Osteocyte (in vitro differentiated cells): ENCODE measurements around the gene GRAMD1A. TPM values are rescaled to one million over a fixed set of nuclear protein-coding genes. Genes with fewer than 3 reads are reported as not detected.

Experiments
- DNase-seq: peaks from one replicate; pipeline ENCODE4 v3.0.0; 2021; ENCODE audit warnings: mixed read lengths; ENCODE audit not compliant: unreplicated experiment; ENCODE audit errors: extremely low spot score
- H3K27ac Mint-ChIP-seq: one replicate; pipeline ENCODE4 v1.8.0; 2021; ENCODE audit warnings: mild to moderate bottlenecking, mixed read lengths; ENCODE audit not compliant: unreplicated experiment
- H3K27me3 Mint-ChIP-seq: one replicate; pipeline ENCODE4 v1.8.0; 2021; ENCODE audit warnings: mixed read lengths; ENCODE audit not compliant: unreplicated experiment
- H3K36me3 Mint-ChIP-seq: one replicate; pipeline ENCODE4 v1.8.0; 2021; ENCODE audit warnings: mixed read lengths; ENCODE audit not compliant: unreplicated experiment
- H3K4me1 Mint-ChIP-seq: one replicate; pipeline ENCODE4 v1.8.0; 2021; ENCODE audit warnings: mixed read lengths; ENCODE audit not compliant: unreplicated experiment
- H3K4me3 Mint-ChIP-seq: one replicate; pipeline ENCODE4 v1.8.0; 2021; ENCODE audit warnings: mild to moderate bottlenecking, moderate library complexity, mixed read lengths; ENCODE audit not compliant: unreplicated experiment
- H3K9me3 Mint-ChIP-seq: one replicate; pipeline ENCODE4 v1.8.0; 2021; ENCODE audit warnings: mixed read lengths; ENCODE audit not compliant: unreplicated experiment
- total RNA-seq: library from RNA; stranded (reverse); gene quantifications from 2 replicates; pipeline ENCODE4 v1.2.1, GENCODE V29; 2021
- TF ChIP-seq, protein P1 (sequence below): fragments of 200-600 bp; sonication (generic); IDR thresholded peaks from 2 replicates; pipeline ENCODE4 v1.5.0; 2021; ENCODE audit warnings: antibody characterized with exemption, mild to moderate bottlenecking, moderate library complexity

Gene GRAMD1A
- total RNA-seq, 1 donor from 2014 or later, result 80.8 TPM

DNA sequence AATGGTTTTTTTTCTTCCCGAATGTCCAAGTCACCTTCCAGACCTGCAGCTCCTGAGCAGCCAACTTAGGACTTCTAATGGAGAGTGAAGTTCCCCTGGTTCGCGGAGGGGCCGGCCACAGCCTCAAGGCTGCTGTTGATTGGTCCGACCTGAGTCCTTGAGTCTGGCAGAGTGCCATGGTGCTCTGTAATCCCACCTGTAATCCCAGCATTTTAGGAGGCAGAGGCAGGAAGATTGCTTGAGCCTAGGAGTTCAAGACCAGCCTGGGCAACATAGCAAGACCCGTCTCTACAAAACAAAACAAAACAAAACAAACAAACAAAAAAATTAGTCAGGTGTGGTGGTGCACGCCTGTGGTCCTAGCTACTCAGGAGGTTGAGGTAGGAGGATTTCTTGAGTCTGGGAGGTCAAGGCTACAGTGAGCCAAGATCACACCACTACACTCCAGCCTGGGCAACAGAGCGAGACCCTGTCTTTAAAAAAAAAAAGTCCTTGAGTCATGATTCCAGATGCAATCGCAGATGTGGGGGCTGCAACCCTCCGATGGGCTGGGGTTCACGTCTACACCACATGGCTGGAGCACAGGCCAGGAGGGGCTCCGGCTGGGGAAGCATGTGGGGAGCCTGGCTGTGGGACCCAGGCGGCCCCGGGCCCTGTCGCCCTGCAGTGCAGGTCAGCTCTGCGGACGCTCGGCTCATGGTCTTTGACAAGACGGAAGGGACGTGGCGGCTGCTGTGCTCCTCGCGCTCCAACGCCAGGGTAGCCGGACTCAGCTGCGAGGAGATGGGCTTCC is 59.1 kb downstream of the GRAMD1A start:
- TF ChIP-seq, protein P1, sequence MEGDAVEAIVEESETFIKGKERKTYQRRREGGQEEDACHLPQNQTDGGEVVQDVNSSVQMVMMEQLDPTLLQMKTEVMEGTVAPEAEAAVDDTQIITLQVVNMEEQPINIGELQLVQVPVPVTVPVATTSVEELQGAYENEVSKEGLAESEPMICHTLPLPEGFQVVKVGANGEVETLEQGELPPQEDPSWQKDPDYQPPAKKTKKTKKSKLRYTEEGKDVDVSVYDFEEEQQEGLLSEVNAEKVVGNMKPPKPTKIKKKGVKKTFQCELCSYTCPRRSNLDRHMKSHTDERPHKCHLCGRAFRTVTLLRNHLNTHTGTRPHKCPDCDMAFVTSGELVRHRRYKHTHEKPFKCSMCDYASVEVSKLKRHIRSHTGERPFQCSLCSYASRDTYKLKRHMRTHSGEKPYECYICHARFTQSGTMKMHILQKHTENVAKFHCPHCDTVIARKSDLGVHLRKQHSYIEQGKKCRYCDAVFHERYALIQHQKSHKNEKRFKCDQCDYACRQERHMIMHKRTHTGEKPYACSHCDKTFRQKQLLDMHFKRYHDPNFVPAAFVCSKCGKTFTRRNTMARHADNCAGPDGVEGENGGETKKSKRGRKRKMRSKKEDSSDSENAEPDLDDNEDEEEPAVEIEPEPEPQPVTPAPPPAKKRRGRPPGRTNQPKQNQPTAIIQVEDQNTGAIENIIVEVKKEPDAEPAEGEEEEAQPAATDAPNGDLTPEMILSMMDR, result no peak
- no peaks in the 10 kb centered on the region for H3K36me3 Mint-ChIP-seq
- H3K27ac Mint-ChIP-seq, result no peak overlapping the region
- no peak for DNase-seq
- H3K4me1 Mint-ChIP-seq, result no peaks in the 10 kb centered on the region
- H3K4me3 Mint-ChIP-seq, result no peak overlapping the region
- H3K27me3 Mint-ChIP-seq, result peaks cover 35% of the 10 kb centered on the region
- no peaks in the 10 kb centered on the region for H3K9me3 Mint-ChIP-seq

DNA sequence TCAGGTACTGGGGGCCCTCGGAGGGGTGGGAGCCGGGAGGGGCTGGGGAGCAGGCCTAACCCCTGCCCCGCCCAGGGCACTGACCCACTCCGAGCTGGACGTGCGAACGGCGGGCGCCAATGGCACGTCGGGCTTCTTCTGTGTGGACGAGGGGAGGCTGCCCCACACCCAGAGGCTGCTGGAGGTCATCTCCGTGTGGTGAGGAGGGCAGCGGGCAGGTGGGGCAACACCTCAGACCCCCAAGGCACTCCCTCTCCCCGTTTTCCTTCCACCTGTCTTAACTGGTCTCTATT is 59.6 kb downstream of the GRAMD1A start:
- H3K4me1 Mint-ChIP-seq, result no peaks in the 10 kb centered on the region
- H3K9me3 Mint-ChIP-seq, result no peaks in the 10 kb centered on the region
- H3K36me3 Mint-ChIP-seq, result no peaks in the 10 kb centered on the region
- peaks cover 35% of the 10 kb centered on the region for H3K27me3 Mint-ChIP-seq
- TF ChIP-seq, protein P1, result no peak
- no peak overlapping the region for H3K4me3 Mint-ChIP-seq
- DNase-seq, result no peak
- no peak overlapping the region for H3K27ac Mint-ChIP-seq

DNA sequence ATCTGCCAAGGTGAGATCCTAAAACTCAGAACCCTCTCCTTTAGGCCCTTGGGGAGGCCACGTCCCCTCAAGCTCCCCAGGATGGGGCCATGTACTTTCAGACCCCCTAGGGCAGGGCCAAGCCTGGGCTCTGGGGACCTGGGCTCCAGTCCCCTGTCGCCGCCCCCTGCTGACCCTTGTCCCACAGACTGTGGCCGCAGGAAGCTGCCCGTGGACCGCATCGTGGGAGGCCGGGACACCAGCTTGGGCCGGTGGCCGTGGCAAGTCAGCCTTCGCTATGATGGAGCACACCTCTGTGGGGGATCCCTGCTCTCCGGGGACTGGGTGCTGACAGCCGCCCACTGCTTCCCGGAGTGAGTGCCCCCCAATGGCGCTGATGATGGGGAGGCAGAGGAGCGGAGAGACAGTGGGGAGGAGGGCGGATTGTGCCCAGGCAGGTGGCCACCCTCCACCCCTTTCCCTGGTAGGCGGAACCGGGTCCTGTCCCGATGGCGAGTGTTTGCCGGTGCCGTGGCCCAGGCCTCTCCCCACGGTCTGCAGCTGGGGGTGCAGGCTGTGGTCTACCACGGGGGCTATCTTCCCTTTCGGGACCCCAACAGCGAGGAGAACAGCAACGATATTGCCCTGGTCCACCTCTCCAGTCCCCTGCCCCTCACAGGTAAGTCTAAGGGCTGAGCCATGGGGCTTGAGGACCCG is 60.2 kb downstream of the GRAMD1A start:
- peaks cover 30% of the 10 kb centered on the region for H3K27me3 Mint-ChIP-seq
- H3K9me3 Mint-ChIP-seq, result no peaks in the 10 kb centered on the region
- H3K4me1 Mint-ChIP-seq, result no peaks in the 10 kb centered on the region
- no peak overlapping the region for H3K27ac Mint-ChIP-seq
- TF ChIP-seq, protein P1, result no peak
- no peaks in the 10 kb centered on the region for H3K36me3 Mint-ChIP-seq
- no peak for DNase-seq
- H3K4me3 Mint-ChIP-seq, result no peak overlapping the region

- Mint-ChIP-seq H3K27ac (no peak overlapping the region), H3K36me3 (no peaks in the 10 kb centered on the region), H3K4me3 (no peak overlapping the region), H3K27me3 (peaks cover 17% of the 10 kb centered on the region), H3K4me1 (no peaks in the 10 kb centered on the region), H3K9me3 (no peaks in the 10 kb centered on the region)
- DNase-seq, result no peak
- TF ChIP-seq, protein P1, result no peak
Measured at GRCh38 chr19:35061583-35062373, 61.7 kb downstream of the GRAMD1A start.

- no peak overlapping the region for H3K4me3 Mint-ChIP-seq
- no peak overlapping the region for H3K27ac Mint-ChIP-seq
- no peaks in the 10 kb centered on the region for H3K9me3 Mint-ChIP-seq
- peaks cover 1% of the 10 kb centered on the region for H3K4me1 Mint-ChIP-seq
- peaks cover 14% of the 10 kb centered on the region for H3K27me3 Mint-ChIP-seq
- no peak for DNase-seq
- TF ChIP-seq, protein P1, result no peak
- no peaks in the 10 kb centered on the region for H3K36me3 Mint-ChIP-seq
Measured at GRCh38 chr19:35062942-35063341, 62.8 kb downstream of the GRAMD1A start.
